Bronchial epithelial cell (primary cell): Measurements from ENCODE around the gene IGBP1. TPM values are rescaled to one million over a fixed set of nuclear protein-coding genes. Genes with fewer than 3 reads are reported as not detected.
"Not testable (repeated sequence)": the region's sequence is repeated elsewhere in the genome, so short reads cannot be mapped to it uniquely, and the experiment has no call there.

ENCODE experiments used
- DNase-seq: peaks from one replicate; pipeline ENCODE4 v3.0.0-alpha.2; 2010; ENCODE audit warnings: low read depth
- FAIRE-seq: peaks from 2 replicates; lab custom pipeline; 2011; peaks lifted over from hg19 to GRCh38; lab: Jason Lieb, UNC
- H3K27me3 ChIP-seq: 2 replicates; pipeline ENCODE4 v1.5.1; 2011; ENCODE audit warnings: low read length; ENCODE audit not compliant: control insufficient read depth, insufficient read depth
- H3K36me3 ChIP-seq: 2 replicates; pipeline ENCODE4 v1.5.1; 2011; ENCODE audit warnings: low read length; ENCODE audit not compliant: control insufficient read depth, insufficient read depth
- H3K4me3 ChIP-seq: 2 replicates; pipeline ENCODE4 v1.5.1; 2011; ENCODE audit warnings: mild to moderate bottlenecking, low read depth, low read length, control low read depth
- total RNA-seq: library from RNA; depleted of rRNA; stranded (reverse); fragments of >200 nt; gene quantifications from 2 replicates; pipeline ENCODE4 v1.2.1, GENCODE V29; 2014
- TF ChIP-seq, protein P1 (sequence below): IDR thresholded peaks from 2 replicates; pipeline ENCODE4 v1.5.1; 2011; ENCODE audit warnings: mild to moderate bottlenecking, moderate library complexity, low read length, control low read depth, inconsistent platforms; ENCODE audit not compliant: insufficient read depth, severe bottlenecking

Gene IGBP1
- total RNA-seq, 1 donor from 2014 or later: 107 TPM

DNA sequence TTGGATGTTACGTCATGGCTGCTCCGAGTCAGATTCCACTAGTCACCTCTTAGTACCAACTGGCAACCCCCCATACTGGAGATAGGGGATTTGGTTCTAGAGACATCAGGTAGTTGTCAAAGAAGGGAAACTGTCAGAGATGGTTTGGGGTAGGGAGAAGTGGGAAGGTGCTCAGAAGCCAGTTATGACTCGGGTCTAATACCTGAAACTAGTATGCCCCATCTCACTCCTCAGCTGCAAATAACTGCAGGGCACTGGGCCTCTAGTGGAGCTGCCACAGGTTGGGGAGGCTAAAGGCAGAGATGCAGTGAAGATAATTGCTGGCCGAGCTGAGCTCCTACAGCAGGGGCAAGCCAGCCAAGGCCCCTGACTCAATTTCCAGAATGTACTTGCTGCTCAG, 41.0 kb upstream of the IGBP1 start:
- no peak overlapping the region for H3K4me3 ChIP-seq
- no peak for DNase-seq
- peak; percentile 82 for FAIRE-seq
- TF ChIP-seq, protein P1, sequence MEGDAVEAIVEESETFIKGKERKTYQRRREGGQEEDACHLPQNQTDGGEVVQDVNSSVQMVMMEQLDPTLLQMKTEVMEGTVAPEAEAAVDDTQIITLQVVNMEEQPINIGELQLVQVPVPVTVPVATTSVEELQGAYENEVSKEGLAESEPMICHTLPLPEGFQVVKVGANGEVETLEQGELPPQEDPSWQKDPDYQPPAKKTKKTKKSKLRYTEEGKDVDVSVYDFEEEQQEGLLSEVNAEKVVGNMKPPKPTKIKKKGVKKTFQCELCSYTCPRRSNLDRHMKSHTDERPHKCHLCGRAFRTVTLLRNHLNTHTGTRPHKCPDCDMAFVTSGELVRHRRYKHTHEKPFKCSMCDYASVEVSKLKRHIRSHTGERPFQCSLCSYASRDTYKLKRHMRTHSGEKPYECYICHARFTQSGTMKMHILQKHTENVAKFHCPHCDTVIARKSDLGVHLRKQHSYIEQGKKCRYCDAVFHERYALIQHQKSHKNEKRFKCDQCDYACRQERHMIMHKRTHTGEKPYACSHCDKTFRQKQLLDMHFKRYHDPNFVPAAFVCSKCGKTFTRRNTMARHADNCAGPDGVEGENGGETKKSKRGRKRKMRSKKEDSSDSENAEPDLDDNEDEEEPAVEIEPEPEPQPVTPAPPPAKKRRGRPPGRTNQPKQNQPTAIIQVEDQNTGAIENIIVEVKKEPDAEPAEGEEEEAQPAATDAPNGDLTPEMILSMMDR: no peak
- H3K27me3 ChIP-seq: no peaks in the 10 kb centered on the region
- no peaks in the 10 kb centered on the region for H3K36me3 ChIP-seq

DNA sequence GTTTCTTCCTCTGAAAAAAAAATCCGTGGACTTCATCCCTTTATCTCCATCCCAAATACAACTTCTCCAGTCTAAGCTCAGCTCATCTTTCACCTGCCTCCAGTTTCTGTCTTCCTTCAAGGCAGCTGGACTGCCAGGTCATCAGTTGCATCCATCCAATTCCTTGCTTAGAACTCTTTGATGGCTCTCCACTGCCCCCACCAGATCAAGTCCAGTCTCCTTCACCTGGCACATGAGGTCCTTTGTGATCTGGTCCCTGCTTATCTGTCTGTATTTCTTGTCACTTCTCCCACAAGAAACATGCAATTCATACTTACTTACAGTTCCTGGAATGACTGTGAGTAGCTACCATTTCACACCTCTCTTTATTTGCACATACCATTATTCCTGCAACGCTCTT, 37.2 kb upstream of the IGBP1 start:
- H3K36me3 ChIP-seq: no peaks in the 10 kb centered on the region
- H3K4me3 ChIP-seq: no peak overlapping the region
- DNase-seq: peak; percentile 32
- no peak for FAIRE-seq
- no peaks in the 10 kb centered on the region for H3K27me3 ChIP-seq
- TF ChIP-seq, protein P1: peak; percentile 55

DNA sequence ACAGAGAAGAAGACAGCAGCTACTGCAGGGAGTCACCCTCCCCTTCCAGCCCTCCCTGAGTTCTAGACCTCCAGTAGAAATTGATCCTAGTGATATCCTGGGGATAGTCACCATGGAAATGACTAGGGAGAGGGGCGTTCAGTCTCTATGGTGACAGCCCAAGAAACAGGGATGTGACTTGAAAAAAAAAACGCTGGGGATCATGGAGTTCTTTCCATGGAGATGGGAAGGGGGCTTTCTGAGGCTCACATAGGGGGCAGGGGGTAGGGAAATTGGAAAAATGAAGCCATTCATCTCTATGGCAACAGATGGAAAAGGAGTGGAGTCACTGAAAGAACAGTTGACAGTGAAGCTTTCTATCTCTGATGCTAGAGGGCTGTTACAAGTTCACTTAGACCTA, 28.0 kb upstream of the IGBP1 start:
- DNase-seq (no peak), FAIRE-seq (no peak)
- Histone ChIP-seq H3K4me3 (no peak overlapping the region), H3K27me3 (no peaks in the 10 kb centered on the region), H3K36me3 (no peaks in the 10 kb centered on the region)
- TF ChIP-seq, protein P1: no peak

DNA sequence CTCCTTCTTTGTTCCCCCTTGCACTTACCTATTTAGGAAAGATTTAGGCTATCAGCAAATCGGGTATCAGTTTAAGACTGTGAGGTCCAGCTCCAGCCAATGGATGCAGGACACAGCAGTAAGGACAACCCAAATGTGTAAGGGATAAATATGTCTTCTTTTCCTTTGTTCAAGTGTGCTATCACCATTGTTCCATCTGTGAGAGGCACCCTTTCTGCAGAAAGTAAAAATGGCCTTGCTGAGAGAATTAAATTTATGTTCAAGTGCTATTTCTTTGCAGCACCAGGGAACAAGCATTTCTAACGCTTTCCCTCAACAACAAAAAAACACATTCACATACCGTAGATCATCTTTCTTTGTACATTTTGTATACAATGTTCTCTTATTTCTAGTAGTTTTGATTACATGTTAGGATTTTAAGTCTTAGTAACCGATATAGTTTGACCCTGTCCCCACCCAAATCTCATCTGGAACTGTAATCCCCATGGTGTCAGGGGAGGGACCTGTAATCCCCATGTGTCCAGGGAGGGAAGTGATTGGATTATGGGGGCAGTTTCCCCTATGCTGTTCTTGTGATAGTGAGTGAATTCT, 21.7 kb upstream of the IGBP1 start:
- not testable (repeated sequence) for DNase-seq, H3K36me3 ChIP-seq, H3K4me3 ChIP-seq, FAIRE-seq, H3K27me3 ChIP-seq

DNA sequence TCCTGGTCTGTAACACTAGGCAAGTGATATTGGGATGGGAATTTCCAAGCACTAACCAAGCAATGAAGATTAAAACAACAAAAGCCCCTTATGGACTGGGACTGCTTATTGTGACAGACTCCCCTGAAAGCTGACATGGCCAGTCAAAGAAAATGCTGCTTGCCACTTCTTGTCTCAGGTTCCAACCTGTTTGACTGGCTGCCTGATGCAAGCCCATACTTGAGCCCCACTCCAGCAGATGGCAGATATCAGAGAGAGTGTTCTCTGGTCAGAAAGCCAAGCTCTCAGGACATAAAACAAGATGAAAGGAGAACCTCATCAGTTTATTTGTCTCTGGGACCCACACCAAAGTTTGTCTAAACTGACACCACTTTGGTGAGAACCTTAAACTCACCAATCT, 15.5 kb upstream of the IGBP1 start:
- H3K36me3 ChIP-seq: no peaks in the 10 kb centered on the region
- no peaks in the 10 kb centered on the region for H3K27me3 ChIP-seq
- peak; percentile 94 for FAIRE-seq
- TF ChIP-seq, protein P1: no peak
- DNase-seq: peak; percentile 75
- H3K4me3 ChIP-seq: no peak overlapping the region

DNA sequence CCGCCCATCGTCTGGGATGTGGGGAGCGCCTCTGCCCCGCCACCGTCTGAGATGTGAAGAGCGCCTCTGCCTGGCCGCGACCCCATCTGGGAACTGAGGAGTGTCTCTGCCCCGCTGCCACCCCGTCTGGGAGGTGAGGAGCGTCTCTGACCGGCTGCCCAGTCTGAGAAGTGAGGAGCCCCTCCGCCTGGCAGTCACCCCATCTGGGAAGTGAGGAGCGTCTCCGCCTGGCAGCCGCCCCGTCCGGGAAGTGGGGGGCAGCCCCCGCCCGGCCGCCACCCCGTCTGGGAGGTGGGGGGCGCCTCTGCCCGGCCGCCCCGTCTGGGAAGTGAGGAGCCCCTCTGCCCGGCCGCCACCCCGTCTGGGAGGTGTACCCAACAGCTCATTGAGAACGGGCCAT, 10.2 kb upstream of the IGBP1 start:
- not testable (repeated sequence) for H3K4me3 ChIP-seq, H3K36me3 ChIP-seq, H3K27me3 ChIP-seq, DNase-seq, FAIRE-seq

DNA sequence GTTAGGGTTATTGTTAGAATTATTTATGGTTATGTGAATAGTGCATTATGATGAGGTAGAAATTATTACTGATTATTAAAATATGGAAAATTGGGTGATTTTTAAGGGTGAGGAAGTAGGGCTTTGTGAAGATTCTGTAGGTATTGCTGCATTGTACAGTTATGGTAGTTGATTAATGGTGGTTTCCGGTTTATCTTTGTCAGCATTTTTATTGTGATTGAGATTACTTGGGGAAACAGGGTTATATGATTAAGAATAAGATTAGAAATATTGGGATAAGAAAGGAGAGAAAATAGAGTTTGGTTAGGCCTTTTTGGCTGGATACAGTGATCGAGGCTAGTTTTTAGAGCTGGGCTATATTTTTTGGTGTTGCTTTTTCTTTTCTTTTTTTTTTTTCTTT, 8.6 kb upstream of the IGBP1 start:
- Histone ChIP-seq H3K4me3 (no peak overlapping the region), H3K27me3 (no peaks in the 10 kb centered on the region), H3K36me3 (no peaks in the 10 kb centered on the region)
- TF ChIP-seq, protein P1: no peak
- FAIRE-seq (no peak), DNase-seq (no peak)
